Astrocyte of the spinal cord (primary cell): ENCODE measurements around the gene RALGPS2.

Experiments used
- DNase-seq: peaks from one replicate; pipeline ENCODE4 v3.0.0; 2011; ENCODE audit warnings: low read depth, low spot score
- H3K4me3 ChIP-seq: 2 replicates; pipeline ENCODE4 v1.5.1; 2011; ENCODE audit warnings: low read depth, mild to moderate bottlenecking, low read length, moderate library complexity
- CTCF ChIP-seq: IDR thresholded peaks from 2 replicates; pipeline ENCODE4 v1.5.1; 2012; ENCODE audit warnings: low read depth, mild to moderate bottlenecking, low read length, inconsistent platforms
- in situ Hi-C: cut with HindIII; loops from 2 replicates; pipeline ENCODE4 v1.10.0; 2017; ENCODE audit warnings: low sequenced_read_pairs

The RALGPS2 gene

GRCh38 chr1:178961331-178961730 lies 236.3 kb downstream of the RALGPS2 start:
- no peak overlapping the region for H3K4me3 ChIP-seq
- no peak for DNase-seq
- in situ Hi-C loops, result no loop called here
- no peak for TF ChIP-seq CTCF

GRCh38 chr1:178961868-178962267 lies 236.8 kb downstream of the RALGPS2 start:
- in situ Hi-C loops, result no loop called here
- no peak for DNase-seq
- H3K4me3 ChIP-seq, result no peak overlapping the region
- TF ChIP-seq CTCF, result no peak

- no peak overlapping the region for H3K4me3 ChIP-seq
- no peak for DNase-seq
- in situ Hi-C loops, result no loop called here
- no peak for TF ChIP-seq CTCF
Observed at GRCh38 chr1:178962853-178963711, 238.0 kb downstream of the RALGPS2 start.

GRCh38 chr1:178964469-178965330 lies 239.7 kb downstream of the RALGPS2 start:
- in situ Hi-C loops, result no loop called here
- no peak for TF ChIP-seq CTCF
- no peak overlapping the region for H3K4me3 ChIP-seq
- no peak for DNase-seq

- in situ Hi-C loops, result no loop called here
- TF ChIP-seq CTCF, result no peak
- DNase-seq, result no peak
- no peak overlapping the region for H3K4me3 ChIP-seq
Observed at GRCh38 chr1:178966312-178966711, 241.3 kb downstream of the RALGPS2 start.

GRCh38 chr1:178969226-178969987 lies 244.4 kb downstream of the RALGPS2 start:
- no peak overlapping the region for H3K4me3 ChIP-seq
- no peak for DNase-seq
- no peak for TF ChIP-seq CTCF
- in situ Hi-C loops, result no loop called here
